ENCODE data around the gene IRS2. TPM values are rescaled to one million over a fixed set of nuclear protein-coding genes. Genes with fewer than 3 reads are reported as not detected.

IRS2 gene
- total and polyA plus RNA-seq, 2 experiments from 2014 or later, result 3.6 to 14.5 TPM

GRCh38 chr13:109751477-109751876 lies 34.9 kb downstream of the IRS2 start (continued):
- TF ChIP-seq CTCF (conservative IDR thresholded peaks at IDR 0.05; ENCODE audit: low read depth in 2 of 2) (no peak), ETS1 (IDR thresholded peaks at IDR 0.05) (no peak), REST (IDR thresholded peaks at IDR 0.05; ENCODE audit: unreplicated experiment) (no peak), CREB1 (CRISPR knock-in tag; IDR thresholded peaks at IDR 0.05; ENCODE audit: low read depth) (no peak), JUNB (IDR thresholded peaks at IDR 0.05; ENCODE audit: unreplicated experiment) (no peak), ZNF331 (CRISPR knock-in tag; IDR thresholded peaks at IDR 0.05; ENCODE audit: low read depth) (no peak)

- no peaks in the 10 kb centered on the region for H3K9me3 Mint-ChIP-seq
- H3K4me3 Mint-ChIP-seq, result no peak overlapping the region
- Histone ChIP-seq H3K4me1 (ENCODE audit: insufficient read depth) (0 out of 2 replicates have a peak, but pooled peaks cover 4% of the 10 kb centered on the region), H3K9me2 (ENCODE audit: insufficient read depth) (no peaks in the 10 kb centered on the region), H3K79me2 (replicated peaks; ENCODE audit: insufficient read depth) (0 out of 2 replicates have a peak, but pooled peaks cover 2% of the 10 kb centered on the region), H2AFZ (no peak overlapping the region), H4K20me1 (replicated peaks; ENCODE audit: insufficient read depth) (no peaks in the 10 kb centered on the region), H3F3A (replicated peaks; ENCODE audit: low read depth) (no peaks in the 10 kb centered on the region), H3K4me2 (no peak overlapping the region), H3K36me3 (ENCODE audit: insufficient read depth) (no peaks in the 10 kb centered on the region; the same call in 1 of the 2 replicates), H3K4me3 (no peak overlapping the region), H3K27ac (ENCODE audit: low read depth) (no peak overlapping the region), H3K27me3 (ENCODE audit: insufficient read depth) (no peaks in the 10 kb centered on the region)
- peaks cover 9% of the 10 kb centered on the region for H3K4me1 Mint-ChIP-seq
- no peak for DNase-seq (ENCODE audit: low spot score)
- peaks cover 17% of the 10 kb centered on the region; the same call in 2 of the 3 replicates for H3K36me3 Mint-ChIP-seq (ENCODE audit: low read depth)
- no peak for ATAC-seq
- H3K27me3 Mint-ChIP-seq (ENCODE audit: insufficient read depth, low read depth, poor library complexity), result no peaks in the 10 kb centered on the region
- no peak overlapping the region for H3K27ac Mint-ChIP-seq
- TF ChIP-seq ZNF331 (CRISPR knock-in tag; IDR thresholded peaks at IDR 0.05; ENCODE audit: low read depth) (no peak), CTCF (conservative IDR thresholded peaks at IDR 0.05; ENCODE audit: low read depth in 2 of 2) (no peak), ETS1 (IDR thresholded peaks at IDR 0.05) (no peak)
These were observed 36.1 kb downstream of the IRS2 start for GRCh38 chr13:109750221-109750775.

Measured in GM23338 (cell line).